Measurements from ENCODE around the gene NPR3. TPM values are rescaled to one million over a fixed set of nuclear protein-coding genes. Genes with fewer than 3 reads are reported as not detected.

NPR3 gene, protein sequence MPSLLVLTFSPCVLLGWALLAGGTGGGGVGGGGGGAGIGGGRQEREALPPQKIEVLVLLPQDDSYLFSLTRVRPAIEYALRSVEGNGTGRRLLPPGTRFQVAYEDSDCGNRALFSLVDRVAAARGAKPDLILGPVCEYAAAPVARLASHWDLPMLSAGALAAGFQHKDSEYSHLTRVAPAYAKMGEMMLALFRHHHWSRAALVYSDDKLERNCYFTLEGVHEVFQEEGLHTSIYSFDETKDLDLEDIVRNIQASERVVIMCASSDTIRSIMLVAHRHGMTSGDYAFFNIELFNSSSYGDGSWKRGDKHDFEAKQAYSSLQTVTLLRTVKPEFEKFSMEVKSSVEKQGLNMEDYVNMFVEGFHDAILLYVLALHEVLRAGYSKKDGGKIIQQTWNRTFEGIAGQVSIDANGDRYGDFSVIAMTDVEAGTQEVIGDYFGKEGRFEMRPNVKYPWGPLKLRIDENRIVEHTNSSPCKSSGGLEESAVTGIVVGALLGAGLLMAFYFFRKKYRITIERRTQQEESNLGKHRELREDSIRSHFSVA
- 0.04 and 0.07 TPM in 2 replicates for total RNA-seq

DNA sequence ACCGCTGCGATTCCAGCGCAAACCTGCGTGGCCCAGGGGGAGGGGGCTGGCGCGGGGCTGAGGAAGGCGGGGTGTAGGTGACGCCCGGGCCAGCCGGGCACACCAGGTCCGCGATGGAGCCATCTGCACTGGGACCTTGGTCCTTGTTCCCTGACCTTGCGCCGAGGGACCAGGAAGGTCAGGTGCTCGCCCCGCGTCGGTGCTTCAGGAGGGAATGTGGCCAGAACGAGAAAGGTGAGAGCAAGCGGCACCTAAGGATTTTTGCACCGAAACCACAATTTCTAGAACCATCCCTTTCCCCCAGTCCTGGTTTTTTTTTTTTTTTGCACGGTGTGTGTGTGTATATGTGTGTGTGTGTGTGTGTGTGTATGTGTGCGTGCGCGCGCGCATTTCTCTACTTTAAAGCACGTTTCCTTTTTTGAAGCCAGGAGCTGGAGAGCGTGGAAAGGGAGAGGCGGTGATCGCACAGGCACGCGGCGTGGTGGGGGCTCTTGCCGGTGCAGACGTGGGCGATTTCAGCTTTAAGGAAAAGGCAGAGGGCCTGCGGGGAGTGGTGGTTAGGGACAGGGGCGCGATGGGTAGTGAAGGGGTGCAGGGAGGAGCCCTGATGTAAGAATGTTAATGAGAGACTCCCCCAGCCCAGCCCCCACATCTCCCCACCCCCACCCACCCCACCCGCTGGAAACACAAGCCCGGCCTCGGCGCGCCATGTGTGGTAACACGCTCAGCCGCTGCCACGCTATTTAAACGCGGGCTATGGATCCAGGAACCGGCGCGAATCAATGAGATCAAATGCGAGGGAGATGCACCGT lies at the start of gene NPR3:
TSS of gene NPR3 (plus strand) at position 772 of the 812 bp plus-strand sequence. CDS start 456 bp downstream, outside the sequence.
- DNase-seq (ENCODE audit: low read depth, low spot score): no peak

DNA sequence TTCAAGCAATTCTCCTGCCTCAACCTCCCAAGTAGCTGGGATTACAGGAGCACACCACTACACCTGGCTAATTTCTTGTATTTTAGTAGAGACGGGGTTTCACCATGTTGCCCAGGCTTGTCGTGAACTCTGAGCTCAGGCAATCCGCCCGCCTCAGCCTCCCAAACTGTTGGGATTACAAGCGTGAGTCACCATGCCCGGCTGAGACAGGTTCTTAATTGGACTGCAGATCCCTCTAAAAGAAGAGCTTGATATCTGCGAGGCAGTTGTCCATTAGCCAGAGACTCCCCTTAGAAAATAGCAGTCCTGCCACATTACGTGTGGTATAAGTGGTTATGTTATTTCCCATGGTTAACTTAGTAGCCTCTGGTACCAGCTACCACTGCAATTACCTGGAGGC lies 46.6 kb upstream of the NPR3 start:
- no peak for DNase-seq (ENCODE audit: low read depth, low spot score)

DNA sequence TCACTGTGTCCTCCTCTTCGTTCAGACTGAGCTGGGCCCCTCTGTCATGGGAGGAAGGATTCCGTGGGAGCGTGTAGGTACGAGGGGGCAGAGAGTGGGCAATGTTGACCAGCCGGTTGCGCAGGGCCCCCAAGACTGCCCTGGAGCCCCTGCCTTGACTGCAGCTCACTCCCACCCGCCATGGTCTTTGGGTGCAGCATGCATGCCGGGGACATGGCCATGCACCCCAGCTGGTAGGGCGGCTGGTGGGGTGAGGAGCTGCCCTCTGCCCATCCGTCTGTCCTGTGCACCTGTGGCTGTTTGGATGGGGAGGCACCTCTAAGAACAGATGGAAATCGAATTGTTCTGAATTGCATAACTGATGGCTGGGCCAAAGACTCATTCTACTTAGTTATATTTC lies 42.6 kb upstream of the NPR3 start:
- DNase-seq (ENCODE audit: low read depth, low spot score): no peak

DNA sequence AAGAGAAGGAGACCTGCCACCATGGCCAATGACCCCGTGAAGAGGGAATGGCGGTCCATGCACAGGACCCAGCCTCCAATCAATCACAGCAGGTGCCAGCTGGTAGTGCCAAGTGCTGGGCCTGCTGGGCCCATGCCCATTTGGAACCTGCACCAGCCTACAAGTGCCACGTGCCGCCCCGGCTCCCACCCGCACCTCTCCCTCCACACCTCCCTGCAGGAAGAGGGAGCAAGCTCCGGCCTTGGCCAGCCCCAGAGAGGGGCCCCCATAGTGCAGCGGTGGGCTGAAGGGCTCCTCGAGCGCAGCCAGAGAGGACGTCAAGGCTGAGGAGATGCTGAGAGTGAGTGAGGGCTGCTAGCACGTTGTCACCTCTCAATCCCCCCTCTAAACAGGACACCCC lies 37.8 kb upstream of the NPR3 start:
- no peak for DNase-seq (ENCODE audit: low read depth, low spot score)

DNA sequence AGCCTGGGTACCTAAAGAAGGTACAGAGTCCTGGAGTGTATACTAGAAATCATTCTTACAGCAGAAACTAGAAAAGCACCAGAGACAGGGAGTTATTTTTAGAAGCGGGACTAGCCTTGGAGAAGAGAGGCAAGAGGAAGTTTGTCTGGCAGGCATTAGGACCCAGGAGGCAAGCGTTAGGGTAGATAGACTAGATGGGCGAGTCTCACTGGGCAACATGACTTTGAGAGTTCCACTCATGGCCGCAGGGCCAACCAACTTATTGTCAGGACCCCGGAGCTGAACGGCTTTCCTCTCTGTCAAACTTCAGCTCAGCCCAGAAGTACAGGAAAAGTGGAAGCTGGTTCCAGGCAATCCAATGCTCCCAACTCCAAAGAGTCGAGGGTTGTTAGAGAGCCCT lies 34.1 kb upstream of the NPR3 start:
- DNase-seq (ENCODE audit: low read depth, low spot score): no peak

DNA sequence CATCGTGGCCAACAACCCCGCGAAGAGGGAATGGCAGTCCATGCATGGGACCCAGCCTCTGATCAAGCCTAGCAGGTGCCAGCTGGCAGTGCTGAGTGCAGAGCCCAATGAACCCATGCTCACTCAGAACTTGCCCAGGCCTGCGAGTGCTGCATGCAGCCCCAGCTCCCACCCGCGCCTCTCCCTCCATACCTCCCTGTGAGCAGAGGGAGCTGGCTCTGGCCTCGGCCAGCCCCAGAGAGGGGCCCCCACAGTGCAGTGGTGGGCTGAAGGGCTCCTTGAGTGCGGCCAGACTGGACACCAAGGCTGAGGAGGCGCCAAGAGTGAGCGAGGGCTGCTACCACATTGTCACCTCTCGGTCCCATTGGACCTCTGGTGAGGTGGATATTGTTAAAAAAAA lies 32.6 kb upstream of the NPR3 start:
- DNase-seq (ENCODE audit: low read depth, low spot score): no peak

DNA sequence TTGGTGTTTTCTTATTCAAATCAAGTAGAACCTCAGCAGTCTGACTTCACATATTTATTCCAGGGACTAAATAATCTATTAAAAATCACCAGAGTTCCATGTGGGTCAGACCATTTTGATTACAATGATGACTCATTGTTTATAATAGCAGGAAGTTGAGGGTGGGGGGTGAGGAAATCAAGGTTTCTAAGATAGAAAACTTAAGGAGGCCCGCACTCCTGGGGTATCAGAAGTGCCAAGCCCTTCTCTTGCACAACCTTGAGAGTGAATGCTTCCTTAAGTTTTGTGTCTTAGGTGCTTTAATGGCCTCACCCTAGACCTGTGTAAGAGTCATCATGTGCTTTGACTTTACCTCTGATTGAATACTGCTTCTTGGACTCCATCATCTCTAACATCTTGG lies 31.9 kb upstream of the NPR3 start:
- DNase-seq (ENCODE audit: low read depth, low spot score): no peak

DNA sequence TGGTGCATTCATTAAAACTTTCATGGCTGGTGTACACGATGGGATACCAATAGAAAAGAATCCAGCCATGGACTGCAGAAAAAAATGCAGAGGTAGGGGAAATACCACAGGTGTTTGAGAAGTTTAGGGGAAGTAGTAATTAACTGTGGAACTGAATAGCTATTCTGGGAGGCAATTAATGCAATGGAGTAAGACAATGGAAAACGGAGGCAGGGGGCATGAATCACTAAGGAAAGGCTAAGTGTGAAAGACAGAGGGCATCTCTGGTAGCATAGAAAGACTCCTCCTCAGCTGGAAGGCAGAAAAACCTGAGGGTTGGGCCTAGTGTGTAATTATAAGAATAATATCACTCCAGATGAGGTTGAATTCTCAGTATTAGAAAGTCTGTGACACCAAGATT lies 30.9 kb upstream of the NPR3 start:
- no peak for DNase-seq (ENCODE audit: low read depth, low spot score)

DNA sequence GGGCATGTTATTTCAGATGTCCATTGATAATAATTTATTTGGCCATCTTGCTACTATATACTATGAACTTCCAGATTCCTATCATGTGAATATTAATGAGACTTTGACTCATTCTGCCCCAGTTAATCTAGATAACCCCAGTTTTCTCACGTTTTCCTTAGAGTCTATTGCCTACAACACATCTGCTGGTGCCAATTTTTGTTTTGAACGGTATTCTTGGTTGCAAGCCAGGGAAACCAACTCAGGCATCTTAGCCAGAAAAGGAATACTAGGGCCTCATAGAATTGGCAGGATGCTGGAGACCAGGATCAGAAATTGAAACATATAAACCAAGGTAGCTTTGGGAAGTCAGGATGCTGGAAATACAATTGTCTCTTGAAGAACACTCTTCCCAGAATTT lies 28.0 kb upstream of the NPR3 start:
- DNase-seq (ENCODE audit: low read depth, low spot score): no peak

DNA sequence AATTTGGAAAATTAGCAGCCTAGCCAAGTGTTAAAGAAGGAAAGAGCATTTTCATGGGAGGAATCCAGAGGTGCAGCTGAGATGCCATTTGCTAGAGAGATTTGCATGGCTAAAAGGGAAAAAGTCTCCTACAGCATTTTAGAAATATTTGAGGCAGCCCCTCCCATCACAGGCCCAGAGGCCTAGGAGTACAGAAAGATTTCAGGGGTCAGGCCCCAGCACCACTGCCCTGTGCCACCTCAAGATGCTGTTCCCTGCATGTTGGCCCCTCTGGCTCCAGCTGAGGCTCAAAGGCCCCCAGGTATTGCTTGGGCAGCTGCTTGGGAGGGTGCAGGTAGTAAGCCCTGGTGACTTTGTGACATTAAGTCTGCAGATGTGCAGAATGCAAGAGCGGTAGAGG lies 26.9 kb upstream of the NPR3 start:
- DNase-seq (ENCODE audit: low read depth, low spot score): no peak

DNA sequence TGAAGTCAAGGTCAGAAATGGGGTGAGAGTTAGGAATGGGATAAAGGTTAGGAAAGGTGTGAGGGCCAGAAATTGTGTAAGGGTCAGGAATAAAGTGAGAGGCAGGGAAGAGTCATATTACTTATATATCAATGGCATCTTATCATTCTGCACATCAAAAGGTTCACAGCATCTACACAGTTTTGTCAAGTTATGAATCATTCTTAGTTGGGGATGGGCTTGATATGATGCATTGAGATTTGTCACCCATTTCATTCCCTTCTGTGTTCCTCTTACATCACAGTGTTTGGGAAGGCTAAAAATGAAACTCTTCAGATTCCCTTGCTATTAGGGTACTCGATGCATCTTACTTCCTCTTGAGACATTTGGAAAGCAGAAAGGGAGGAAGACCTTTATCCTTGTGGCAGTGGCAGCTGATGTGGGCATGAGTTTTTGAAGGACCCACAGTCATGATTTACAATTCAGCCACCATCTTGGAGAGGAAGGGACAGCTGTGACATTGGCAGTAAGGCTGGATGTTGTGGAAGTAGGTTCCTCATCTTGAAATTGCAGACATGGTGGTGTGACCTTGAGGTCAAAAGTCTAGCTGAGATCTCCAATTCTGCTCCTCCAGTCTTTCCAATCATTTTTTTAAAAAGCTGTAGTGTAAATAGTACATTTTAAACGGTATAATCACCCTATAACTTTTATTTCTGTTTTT lies 24.2 kb upstream of the NPR3 start:
- no peak for DNase-seq (ENCODE audit: low read depth, low spot score)

DNA sequence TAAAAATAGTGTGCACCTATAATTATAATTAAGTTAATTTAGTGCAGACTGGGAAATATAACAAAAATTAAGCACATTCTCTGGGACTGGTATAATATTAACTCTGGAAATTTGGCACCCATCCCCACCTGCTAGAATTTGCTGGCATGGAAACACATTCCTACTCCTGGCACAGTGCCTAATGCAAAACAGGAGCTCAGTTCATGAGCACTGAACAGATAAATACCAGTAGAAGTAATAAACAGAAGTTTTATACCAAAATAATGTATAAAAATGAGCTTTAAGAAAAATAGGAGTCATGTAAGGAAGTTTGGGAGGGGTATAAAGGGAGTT lies 23.7 kb upstream of the NPR3 start:
- no peak for DNase-seq (ENCODE audit: low read depth, low spot score)

DNA sequence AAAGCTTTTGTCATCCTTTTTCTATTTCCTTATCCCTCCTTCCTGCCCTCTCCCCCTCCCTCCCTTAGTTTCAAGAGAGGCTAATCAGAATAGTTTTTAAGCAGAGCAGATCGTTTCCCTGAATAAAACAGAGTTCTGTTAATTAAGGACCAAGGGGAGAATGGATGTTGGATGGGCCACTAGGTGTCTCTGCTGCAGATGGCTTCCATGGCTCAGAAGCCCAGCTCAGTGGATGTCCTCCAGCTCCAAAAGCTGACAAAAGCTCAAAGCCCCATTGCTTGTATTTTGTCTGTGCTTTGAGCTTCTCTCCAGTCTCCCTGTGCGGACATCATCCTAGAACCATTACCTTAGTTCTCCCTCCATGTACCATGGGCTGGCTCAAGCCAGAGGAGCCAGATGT lies 21.0 kb upstream of the NPR3 start:
- no peak for DNase-seq (ENCODE audit: low read depth, low spot score)

DNA sequence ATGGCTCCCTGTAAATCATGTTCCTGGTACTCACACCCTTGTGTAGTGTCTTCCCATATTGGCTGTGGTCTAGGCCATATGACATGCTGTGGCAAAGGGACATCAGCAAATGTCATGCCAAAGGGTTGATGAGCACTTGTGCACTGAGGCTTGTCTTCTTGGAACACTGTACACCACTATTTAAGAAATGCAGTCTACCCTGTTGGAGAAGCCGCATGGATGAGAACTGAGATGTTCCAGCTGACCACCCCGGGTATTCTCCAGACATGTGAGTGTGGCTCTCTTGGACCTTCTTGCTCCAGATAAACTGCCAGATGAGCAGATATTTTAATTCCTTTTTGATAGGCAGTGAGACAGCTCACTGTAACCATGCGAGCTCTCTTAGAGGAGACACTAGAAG lies 20.5 kb upstream of the NPR3 start:
- no peak for DNase-seq (ENCODE audit: low read depth, low spot score)

DNA sequence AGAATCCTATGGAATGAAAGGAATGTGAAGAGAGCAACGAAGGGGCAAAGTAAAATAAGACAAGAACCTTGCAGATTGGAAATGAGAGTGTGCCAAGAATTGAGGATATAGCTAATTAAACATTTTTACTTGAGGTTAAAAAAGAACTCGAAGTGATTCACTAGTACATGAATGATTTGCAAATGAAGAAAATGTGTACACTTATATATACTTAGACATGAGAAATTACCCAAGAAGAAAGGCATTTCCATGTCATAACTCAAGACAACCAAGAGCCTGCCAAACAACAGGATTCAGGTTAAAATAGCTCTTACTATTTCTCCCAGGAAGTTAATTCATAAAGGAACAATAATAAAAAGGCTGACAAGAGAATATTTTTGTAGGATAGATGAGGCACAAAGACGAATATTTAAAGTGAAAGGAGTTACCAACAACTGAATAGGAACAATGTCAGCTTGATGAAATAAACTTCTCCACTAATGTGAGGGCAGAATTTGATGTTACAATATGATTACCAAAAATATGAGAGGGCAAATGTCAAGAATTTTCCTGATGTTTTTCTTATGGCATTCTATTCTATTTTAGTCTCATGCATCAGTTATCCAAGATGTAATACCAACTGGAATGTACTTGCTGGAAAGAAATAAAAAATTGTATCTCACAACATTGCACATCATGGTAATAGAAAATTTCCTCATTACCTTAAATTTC lies 18.9 kb upstream of the NPR3 start:
- no peak for DNase-seq (ENCODE audit: low read depth, low spot score)

DNA sequence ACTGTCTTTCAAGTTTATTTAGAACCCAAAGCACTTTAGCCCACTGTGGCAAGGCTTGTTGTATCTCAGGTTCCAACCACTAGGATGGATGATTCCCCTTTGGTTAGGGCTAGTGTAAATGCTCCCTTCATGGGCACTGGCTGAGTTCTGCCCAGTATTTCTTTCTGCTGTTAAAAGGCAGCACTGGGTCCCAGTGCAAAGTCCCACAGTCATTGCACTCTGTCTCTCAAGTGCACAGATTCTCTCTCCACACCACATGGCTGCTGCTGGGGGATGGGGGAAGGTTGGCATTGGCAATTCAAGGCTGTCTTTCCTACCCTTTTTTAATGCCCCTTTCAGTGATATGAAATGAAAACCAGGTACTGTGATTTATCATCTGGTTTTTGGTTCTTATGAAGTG lies 7.2 kb upstream of the NPR3 start:
- DNase-seq (ENCODE audit: low read depth, low spot score): no peak

DNA sequence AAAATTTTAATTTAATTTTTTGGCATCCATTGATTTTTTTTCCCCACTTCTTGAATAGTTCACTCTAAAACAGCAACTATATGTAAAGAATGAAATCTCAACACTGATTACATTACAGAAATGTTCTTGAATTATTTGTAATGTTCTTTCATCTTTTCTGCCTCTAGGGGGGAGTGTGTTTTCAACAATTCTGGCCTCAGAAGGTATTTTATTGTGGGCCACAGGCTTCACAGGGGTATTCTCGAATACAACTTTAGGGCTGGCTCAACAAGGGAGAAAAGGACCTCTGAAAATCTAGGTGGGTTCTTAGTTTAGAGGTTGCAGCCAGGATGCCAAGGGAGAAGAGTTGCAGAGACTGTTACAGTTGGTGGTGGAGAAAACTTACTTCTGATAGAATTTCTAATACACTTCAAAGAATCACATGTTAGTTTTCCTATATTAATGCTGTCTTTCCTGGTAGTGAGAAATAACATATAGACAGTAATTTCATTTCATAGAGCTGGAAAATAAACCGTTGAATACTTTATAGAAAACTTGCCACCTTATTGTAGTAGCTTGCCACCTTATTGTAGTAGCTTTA lies 3.6 kb upstream of the NPR3 start:
- DNase-seq (ENCODE audit: low read depth, low spot score): no peak

DNA sequence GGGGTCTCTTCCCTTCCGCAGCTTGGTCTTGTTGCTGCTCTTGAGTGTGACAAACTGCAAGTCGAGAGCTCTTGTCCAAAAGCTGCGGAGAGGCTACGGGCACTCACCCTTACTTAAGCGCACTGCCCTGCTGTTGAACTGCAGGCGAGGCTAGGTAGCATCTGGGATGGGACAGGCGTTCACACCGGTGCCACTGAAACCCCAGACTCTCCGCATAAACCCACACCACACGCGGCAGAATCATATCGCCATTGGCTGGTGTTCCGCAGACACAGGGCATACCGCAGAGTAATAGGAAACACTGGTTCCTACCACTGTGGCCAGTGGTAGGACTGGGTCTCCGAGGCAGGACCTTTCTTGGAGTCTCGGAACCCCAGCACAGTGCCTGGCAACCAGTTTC lies 2.2 kb upstream of the NPR3 start:
- no peak for DNase-seq (ENCODE audit: low read depth, low spot score)

DNA sequence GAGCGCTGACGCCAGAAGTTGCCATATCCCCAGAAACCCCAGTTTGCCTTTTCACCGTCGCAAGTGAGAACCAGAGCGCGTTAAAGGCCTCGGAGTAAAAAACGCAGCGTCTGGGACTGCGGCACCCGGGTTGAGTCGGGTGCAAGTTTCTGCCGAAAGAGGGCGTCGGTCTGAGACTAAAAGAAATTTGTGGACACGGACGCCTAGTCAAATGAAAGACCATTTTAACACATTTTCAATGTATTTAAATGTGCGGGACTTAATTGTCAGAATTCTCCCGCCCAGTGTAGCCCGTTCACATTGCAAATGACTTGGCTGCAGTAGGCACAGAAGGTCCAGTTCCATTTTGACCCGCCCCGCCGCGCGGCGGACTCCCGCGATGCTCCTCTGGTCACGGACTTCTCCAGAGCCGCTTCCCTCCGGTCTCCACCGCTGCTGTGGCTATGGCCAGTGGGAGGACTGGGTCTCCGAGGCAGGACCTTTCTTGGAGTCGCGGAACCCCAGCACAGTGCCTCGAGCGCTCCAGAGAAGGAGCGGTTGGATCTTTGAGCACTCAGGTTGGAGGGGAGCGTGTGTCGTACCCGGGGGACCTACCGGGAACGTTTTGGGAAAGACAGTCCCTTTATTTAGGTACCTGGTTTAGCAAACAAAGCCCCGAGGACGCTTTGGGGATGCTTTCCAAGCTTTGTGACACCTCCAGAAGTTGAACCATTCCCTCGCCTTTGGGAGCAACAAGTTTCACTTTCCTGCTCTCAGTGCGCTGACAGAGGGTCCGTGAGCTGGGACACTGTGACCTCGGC lies 1.2 kb upstream of the NPR3 start:
- DNase-seq (ENCODE audit: low read depth, low spot score): peak; percentile 13

DNA sequence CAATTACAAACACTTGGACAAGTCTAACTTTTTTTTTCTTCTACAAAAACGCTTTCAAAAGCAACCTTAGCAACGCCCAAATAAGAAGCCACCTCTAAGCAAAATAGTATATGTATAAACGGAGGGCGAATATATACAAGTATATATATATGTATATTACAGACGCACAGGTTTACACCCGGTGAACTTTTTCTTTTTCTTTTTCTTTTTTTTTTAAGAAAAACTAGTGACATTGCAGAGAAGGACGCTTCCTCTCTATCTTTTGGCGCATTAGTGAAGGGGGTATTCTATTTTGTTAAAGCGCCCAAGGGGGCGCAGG lies 200 bp downstream of the NPR3 start:
- DNase-seq (ENCODE audit: low read depth, low spot score): no peak
